Kidney epithelial cell (primary cell): ENCODE measurements around the gene SLC9A6. TPM values are rescaled to one million over a fixed set of nuclear protein-coding genes. Genes with fewer than 3 reads are reported as not detected.

ENCODE experiments used
- DNase-seq: peaks from one replicate; pipeline ENCODE4 v3.0.0-alpha.2; 2010; ENCODE audit warnings: low read depth
- H3K27me3 ChIP-seq: 2 replicates; pipeline ENCODE4 v1.6.0; 2011; ENCODE audit warnings: low read length; ENCODE audit not compliant: control insufficient read depth, insufficient read depth
- H3K36me3 ChIP-seq: 2 replicates; pipeline ENCODE4 v1.5.1; 2011; ENCODE audit warnings: low read length; ENCODE audit not compliant: control insufficient read depth, insufficient read depth
- H3K4me3 ChIP-seq: 2 replicates; pipeline ENCODE4 v1.5.1; 2011; ENCODE audit warnings: low read depth, mild to moderate bottlenecking, control low read depth, low read length
- total RNA-seq: library from RNA; depleted of rRNA; stranded (reverse); fragments of >200 nt; gene quantifications from 2 replicates; pipeline ENCODE4 v1.2.3, GENCODE V29; 2015
- TF ChIP-seq, protein P1 (sequence below): IDR thresholded peaks from 2 replicates; pipeline ENCODE4 v1.5.1; 2011; ENCODE audit warnings: mild to moderate bottlenecking, moderate library complexity, low read length, control low read depth, inconsistent platforms; ENCODE audit not compliant: insufficient read depth, poor library complexity, severe bottlenecking

The SLC9A6 gene
- total RNA-seq, 1 donor from 2014 or later: 19.6 TPM

DNA sequence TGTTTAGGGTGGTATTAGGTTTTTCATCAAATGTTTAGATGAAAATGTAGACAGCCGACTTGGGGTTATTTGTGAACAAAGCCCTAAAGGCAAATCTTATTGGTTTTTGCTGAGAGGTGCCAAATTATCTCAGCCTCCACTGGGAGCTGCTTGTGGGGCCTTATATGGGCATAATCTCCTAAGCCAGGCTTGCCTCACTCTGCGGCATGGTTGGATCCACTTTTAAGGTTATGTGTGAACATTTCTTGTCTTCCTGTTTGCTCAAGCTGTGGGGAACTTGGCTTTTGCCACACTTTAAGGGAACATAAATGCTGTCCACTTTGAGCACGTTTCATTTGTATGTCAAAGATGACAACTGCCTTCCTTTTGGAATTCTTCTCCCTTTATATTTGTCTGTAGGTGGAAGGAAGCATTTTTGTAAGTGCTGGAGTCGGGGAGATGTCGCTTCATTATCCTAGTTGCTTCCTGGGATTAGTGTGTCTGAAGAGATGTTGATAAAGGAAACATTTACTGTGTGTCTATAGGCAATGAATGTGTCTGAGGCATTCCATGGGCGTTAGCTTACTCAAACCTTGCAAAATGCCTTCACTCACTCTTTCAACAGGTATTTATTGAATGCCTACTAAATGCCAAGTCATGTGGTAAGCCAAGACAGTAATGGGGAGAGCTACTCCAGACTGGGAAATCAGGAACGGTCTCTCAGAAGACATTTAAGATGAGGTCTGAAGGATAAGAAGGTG lies 78.3 kb downstream of the SLC9A6 start:
- no peak for DNase-seq
- no peaks in the 10 kb centered on the region for H3K27me3 ChIP-seq
- H3K4me3 ChIP-seq: no peak overlapping the region
- H3K36me3 ChIP-seq: no peaks in the 10 kb centered on the region
- TF ChIP-seq, protein P1, sequence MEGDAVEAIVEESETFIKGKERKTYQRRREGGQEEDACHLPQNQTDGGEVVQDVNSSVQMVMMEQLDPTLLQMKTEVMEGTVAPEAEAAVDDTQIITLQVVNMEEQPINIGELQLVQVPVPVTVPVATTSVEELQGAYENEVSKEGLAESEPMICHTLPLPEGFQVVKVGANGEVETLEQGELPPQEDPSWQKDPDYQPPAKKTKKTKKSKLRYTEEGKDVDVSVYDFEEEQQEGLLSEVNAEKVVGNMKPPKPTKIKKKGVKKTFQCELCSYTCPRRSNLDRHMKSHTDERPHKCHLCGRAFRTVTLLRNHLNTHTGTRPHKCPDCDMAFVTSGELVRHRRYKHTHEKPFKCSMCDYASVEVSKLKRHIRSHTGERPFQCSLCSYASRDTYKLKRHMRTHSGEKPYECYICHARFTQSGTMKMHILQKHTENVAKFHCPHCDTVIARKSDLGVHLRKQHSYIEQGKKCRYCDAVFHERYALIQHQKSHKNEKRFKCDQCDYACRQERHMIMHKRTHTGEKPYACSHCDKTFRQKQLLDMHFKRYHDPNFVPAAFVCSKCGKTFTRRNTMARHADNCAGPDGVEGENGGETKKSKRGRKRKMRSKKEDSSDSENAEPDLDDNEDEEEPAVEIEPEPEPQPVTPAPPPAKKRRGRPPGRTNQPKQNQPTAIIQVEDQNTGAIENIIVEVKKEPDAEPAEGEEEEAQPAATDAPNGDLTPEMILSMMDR: no peak

DNA sequence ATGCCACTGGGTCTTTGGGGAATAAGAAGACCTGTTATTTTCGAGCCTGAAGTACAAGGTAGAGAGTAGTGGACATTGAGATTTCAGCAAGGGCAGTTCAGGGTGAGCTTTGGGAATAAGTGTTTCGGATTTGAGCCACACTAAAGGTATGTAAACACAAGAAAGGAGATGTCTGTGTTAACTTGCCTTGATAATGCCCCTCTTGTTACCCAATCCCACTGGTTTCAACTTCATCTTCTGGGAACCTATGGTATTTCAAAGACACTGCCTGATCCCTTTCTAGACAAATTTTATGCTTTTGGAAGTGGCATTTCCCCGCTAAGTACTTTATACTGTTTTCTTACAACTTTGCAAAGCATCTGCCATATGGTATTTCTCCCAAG lies 79.4 kb downstream of the SLC9A6 start:
- no peaks in the 10 kb centered on the region for H3K27me3 ChIP-seq
- H3K36me3 ChIP-seq: no peaks in the 10 kb centered on the region
- no peak for DNase-seq
- TF ChIP-seq, protein P1: no peak
- H3K4me3 ChIP-seq: no peak overlapping the region

DNA sequence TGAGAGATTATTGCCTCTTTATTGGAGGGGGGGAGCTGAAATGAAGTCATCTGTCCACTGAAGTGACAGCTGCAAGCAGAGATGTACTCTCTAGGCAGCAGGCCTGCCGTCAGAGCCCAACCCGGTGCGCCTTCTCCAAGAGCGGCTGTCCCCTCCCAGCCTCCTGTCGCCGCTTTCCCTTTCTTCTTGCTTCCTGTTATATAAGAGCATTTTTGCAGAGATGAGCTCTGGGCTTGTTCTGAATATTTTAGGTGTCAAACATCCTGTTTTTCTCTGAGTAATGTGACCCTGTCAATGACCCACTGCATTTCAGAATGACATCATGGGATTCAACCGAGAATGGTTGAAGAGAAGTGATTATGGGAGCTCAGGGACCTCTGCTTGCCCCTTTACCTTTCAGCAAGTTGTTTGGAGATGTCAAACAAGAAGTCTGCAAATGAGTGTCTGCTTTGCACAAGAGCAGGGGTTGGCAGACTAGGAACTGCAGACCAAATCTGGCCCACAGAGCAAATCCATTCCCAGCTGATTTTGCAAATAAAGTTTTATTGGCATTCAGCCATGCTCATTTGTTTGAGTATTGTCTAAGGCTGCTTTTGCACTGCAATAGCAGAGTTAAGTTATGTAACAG lies 79.9 kb downstream of the SLC9A6 start:
- no peak overlapping the region for H3K4me3 ChIP-seq
- peak; percentile 16 for DNase-seq
- H3K36me3 ChIP-seq: no peaks in the 10 kb centered on the region
- TF ChIP-seq, protein P1: no peak
- H3K27me3 ChIP-seq: no peaks in the 10 kb centered on the region

DNA sequence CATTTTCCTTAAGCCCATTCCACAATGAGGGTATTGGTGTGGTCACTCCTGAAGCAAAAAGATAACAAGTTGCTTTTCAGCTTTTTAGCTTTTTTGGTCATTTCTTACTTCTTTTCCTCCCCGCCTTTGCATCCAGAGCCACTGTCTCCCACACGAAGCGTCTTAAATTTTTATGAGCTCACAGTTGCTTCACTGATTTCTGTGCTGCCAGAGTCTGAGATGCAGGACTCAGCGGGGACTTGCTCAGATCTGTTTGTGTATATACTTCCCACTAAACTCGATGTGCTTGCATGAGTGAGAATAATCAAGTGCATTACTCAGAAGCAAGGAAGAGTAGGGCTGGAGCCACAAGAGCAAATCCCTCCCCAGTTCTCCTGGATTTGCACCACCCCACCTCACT lies 81.9 kb downstream of the SLC9A6 start:
- Histone ChIP-seq H3K4me3 (no peak overlapping the region), H3K36me3 (no peaks in the 10 kb centered on the region), H3K27me3 (no peaks in the 10 kb centered on the region)
- DNase-seq: no peak
- TF ChIP-seq, protein P1: no peak

DNA sequence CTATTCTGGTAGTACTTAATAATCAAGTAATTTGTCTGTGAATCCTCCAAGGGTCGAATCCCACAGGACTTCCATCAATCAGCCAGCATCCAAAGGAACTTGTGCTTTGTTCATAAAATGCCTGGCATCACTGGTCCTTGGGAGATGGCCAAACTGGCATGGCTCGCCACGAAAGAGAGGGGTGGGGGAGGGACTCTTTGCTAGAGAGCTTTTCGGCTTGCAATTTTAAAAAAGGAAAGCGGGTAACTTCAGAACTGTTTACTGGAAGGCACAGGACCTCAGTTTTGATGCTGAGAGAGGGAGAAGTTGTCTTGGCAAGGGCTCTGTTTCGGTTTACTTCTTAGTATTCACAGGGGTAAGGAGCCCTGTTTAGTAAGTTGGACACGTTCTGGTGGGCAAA lies 82.7 kb downstream of the SLC9A6 start:
- TF ChIP-seq, protein P1: no peak
- Histone ChIP-seq H3K4me3 (no peak overlapping the region), H3K27me3 (no peaks in the 10 kb centered on the region), H3K36me3 (no peaks in the 10 kb centered on the region)
- DNase-seq: no peak

DNA sequence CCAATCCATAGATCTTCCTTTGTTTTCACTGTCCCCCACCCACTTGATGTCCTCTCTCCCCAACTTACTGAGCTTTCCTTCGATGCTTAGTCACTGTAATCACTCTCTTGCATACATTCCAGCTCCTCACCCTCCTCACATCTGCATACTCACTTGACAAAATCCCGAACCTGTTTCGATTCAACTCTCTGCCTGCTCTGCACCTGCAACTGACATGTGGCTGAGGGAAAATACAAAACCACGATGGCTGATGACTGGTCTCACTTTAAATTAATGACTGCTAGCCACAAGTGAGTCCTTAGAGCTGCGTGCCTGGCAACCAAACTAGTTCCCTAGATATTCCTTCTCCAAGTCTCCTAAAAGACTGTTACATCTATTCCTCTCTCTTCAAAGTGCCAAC lies 91.7 kb downstream of the SLC9A6 start:
- TF ChIP-seq, protein P1: no peak
- no peaks in the 10 kb centered on the region for H3K27me3 ChIP-seq
- H3K4me3 ChIP-seq: no peak overlapping the region
- no peak for DNase-seq
- no peaks in the 10 kb centered on the region for H3K36me3 ChIP-seq
